ENCODE data around the gene MUC5AC.

MUC5AC gene

DNA sequence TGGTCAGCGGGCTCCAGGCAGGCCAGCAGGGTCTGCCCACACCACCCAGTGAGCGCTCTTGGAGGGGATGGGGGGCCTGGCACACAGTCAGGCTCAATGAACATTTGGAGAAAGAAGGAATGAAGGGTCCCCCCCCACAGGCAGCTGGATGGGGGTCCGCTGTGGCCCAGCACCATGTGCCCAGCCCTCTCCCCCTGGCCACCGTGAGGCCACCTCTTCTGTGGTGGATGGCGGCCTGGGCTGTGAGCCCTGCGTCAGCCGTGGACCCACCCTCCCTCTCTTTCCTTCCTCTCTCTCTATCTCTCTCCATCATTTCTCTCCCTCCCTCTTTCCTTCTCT is 35.1 kb upstream of the MUC5AC start:
- no peak for DNase-seq

GRCh38 chr11:1123970-1124369 is 33.8 kb upstream of the MUC5AC start:
- no peak for DNase-seq

DNA sequence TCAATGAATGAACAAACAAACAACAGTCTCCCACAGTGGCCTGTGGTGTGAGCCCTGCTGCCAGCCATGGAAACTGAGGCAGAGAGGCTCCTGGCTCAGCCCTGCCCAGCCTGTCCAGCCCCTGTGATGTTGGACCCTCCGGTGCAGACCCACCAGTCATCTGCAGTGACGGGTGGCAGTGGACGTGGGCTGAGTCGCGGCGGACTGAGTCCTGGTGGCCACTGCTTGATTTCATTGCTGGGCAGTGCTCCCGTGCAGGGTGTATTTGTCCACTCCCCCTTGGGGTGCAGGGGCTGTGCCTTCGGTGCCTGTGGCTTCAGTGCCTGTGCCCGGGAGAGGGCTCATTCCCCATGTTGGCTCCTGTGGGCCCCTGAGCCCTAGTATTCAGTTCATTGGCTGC is 31.9 kb upstream of the MUC5AC start:
- no peak for DNase-seq

DNA sequence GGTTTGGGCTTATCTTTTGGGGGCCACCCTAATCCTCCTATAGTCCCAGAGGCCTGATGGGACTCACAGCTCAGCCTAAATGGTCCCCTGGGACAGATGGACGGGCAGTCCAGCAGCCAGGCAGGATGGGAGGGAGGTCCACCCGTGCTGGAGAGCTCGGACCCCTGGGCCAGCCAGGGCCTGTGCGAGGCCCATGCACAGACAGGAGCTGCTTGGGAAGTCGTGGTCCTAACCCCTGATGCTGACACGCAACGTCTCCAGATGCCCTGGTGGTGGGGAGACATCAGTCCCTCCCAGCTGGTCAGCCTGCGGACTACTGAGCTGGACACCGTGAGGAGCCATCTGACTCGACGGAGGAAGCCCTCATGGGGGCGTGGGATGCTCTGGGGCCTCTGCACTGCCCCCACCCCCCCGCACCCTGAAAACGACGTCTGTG is 31.2 kb upstream of the MUC5AC start:
- DNase-seq = no peak

GRCh38 chr11:1126935-1127663 is 30.7 kb upstream of the MUC5AC start:
- DNase-seq = no peak

DNA sequence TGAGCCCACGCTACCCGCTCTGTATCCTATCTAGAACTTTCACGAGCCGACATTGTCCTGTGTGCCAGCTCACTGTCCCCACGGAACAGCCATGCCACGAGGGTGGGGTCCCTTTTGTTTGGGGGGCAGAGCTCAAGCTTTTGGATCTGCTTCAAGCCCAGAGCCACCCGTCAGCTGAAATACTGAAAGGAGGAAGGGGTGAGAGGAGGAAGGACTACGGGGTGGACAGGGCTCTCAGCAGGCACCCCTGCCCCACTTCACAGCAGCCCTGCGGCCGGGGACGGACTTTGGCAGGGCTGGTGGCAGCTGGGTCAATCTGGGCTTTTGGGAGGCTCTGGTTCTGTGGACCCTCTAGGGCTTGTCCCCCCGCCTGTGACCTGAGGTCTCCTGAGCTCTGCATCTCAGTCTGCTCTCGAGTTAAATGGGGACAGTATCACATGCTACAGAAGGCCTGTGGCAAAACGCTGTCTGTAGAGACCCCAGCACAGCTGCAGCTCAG is 30.0 kb upstream of the MUC5AC start:
- no peak for DNase-seq

- no peak for DNase-seq
Observed at GRCh38 chr11:1128311-1129142, 29.2 kb upstream of the MUC5AC start.

GRCh38 chr11:1129143-1129610 is 28.6 kb upstream of the MUC5AC start:
- no peak for DNase-seq

DNA sequence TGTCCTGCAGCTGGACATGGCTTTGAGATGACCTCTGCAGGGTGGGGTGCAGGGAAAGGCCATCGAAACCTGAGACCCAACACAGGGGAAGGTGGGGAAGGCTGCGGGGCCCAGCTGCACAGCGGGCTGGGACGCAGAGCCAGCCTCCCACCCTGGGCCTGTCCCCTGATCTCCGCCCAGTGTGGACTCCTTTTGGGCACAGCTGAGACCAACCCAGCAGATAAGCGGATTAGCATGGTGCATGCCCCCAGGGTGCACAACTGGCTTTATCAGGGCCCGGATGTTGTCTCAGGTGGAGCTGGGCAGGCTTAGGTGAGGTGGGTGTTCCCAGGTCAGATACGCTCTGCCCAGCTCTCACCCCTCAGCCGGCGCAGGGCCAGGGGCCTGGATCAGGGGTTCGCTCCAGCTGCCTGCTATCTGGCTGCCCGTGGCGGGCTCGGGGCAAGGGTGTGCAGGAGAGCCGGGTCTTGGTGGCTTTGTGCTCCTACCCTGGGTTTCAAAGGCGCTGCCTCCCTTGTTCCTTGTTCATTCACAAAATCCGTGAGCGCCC is 28.1 kb upstream of the MUC5AC start:
- DNase-seq = no peak

GRCh38 chr11:1130276-1131032 is 27.3 kb upstream of the MUC5AC start:
- DNase-seq = no peak

DNA sequence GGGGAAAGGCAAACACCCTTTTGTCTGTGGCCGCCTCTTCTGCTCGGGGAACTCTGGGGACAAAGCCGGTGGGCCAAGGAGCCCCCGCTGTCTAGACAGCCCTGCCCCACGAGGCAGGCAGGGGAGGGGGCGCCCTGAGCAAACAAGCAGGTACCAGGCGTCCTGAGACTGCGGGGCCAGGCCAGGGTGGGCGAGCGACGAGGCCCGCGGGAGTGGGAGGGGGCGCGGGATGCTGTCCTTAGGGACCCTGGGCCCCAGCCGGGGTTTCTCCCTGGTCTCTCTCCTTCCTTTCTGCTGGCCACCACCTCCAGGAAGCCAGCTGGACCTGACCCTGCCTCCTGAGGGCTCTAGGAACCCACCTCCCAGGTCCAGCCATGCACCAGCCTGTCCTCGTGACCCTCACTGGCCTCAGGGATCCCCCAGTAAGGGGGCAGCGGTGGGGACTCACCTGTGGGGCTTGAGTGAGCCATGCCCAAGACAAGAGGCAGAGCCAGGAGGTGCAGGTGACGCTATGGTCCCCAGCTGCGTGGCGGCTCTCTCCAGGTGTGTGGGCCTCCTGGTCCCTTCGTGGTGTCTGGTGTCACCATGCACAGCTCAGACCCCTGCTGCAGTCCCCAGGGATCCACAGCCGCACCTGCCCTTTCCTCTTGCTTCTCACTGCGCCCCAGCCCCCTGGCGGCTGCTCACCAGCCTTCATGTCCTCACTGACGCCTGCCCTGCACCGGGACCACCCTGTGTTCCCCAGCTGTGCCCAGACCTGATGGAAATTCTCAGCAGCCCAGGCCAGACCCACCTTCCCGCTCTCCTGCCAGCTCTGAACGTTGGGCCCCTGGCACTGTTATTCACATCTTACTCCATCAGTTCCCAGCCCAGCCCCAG is 26.5 kb upstream of the MUC5AC start:
- DNase-seq = no peak

- no peak for DNase-seq
Observed at GRCh38 chr11:1134848-1135445, 22.8 kb upstream of the MUC5AC start.

DNA sequence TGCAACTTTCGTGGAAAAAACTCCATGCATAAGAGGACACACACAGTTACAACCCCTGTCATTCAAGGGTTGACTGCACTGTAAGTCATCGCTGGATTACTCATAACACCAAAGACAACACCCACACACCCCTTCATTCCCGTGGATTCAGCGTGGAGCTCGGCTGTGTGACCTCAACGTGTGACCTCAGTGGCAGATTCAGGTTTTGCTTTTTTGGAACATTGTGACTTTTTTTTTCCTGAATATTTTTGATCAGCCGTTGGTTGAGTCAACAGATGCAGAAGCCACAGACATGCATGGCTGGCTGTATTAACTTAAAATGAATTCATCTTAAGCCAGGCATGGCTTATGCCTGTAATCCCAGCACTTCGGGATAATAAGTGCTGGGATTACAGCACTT is 19.7 kb upstream of the MUC5AC start:
- DNase-seq = peak; percentile 10

DNA sequence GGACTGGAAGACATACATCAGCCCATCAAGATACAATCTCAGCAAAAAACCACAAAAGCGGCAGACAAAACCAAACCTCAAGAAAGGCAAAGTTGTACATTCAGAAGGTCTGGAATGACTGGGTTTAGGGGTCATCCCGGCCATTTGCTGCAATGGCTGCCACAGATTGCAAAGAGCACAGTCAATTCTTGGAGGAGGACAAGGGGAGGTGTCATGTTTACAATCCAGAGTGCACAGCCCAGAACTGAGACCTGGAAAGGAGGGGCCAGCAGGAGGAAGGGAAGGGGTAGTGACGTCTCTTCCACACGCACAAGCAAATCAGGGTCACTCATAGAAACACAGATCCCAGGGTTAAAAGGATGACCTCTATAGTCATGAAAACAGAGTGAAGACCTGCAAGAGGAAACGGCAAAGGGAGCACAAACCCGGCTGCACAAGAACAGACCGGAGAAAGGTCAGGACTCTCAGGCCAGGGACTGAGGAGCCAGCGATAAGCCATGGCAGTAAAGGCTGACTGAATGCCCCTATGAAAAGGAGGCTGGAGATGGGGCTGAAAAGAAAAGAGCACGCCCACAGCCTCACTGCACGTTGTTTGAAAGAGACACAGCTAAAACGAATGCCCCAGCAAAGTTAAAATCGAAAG is 18.2 kb upstream of the MUC5AC start:
- peak; percentile 30 for DNase-seq

DNA sequence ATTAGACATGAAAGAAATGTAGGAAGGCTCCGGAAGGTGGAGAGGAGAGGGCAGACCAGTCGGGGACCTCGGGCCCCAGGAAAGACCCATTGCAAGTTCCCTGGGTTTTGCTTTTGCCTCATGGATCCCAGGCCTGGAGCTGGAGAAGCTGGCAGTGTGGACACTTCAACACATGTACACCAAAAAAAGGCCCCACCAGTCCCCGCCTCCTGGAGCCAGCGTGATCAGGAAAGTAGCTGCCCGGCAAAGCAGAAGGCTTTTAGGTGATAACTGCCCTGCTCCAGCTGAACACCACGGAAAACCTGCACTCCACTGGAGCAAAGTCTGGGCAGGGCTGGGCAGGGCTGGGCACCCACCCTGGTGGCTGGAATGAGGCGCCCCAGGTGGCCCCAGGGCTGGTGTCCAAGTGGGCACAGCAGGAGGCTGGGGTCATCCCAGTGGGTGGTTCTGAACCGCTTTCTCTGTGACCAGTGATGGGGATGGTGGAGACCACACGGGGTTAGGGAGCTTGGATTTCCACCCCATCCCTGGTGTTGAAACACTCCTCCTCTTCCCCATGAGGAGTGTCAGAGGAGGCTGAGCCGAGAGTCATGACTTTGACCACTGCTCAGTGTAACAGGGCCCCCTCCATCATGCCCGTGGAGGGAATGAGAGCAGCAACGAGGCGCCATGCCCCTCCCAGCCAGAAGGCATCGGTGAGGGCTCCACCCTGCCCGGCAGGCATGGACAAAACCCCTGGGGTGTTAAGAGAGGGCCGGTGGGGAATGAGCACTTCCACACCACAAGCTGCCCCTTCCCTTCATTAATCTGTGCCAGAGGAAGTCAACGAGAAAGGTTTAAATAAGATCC is 16.9 kb upstream of the MUC5AC start:
- no peak for DNase-seq

DNA sequence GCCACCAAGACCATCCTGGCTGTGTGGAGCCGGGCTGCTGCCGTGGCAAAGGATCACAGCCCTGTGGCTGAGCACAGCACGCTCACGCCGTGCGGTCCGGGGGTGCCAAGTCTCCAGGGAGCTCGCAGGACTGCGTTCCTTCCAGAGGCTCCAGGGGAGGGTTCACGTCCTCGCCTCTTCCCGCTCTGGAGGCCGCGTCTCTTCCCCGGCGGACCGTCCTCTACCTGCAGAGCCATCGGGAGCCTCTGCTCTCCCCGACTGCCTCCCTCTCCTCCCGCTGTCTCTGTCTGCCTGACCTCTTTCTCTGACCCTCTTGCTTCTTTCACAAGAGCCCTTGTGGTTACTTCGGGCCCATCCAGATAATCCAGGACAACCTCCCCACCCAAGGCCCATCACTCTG is 11.4 kb upstream of the MUC5AC start:
- DNase-seq = no peak

DNA sequence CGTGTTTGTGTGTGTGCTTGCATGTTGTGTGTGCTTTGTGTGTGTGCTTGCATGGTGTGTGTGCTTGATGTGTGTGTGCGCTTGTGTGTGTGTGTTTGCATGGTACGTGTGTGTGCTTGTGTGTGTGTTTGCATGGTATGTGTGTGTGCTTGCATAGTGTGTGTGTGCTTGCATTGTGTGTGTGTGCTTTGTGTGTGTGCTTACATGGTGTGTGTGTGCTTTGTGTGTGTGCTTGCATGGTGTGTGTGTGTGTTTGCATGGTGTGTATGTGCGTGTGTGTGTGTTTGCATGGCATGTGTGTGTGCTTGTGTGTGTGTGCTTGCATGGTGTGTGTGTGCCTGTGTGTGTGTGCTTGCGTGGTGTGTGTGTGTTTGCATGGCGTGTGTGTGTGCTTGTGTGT is 10.0 kb upstream of the MUC5AC start:
- DNase-seq = no peak

DNA sequence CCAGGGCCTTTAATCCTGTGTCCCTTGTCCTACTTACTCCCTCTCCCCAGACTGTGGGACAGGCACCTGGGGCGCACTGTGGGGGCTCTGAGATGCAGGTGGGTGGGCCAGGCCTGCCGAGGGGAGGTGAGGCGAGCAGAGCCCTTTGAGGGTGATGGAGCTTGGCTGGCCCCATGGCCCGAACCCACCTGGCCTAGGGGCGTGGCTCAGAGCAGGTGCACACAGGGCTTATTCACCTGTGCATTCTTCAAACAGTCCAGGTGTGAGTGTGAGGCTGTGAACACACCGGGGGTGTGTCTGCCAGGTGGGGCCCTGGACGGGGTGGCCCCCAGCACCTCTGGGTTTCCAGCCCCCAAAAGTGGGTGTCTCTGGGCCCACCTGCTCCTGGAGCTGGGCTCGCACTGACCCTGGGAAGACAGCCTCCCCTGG is 9.0 kb upstream of the MUC5AC start:
- DNase-seq = no peak

GRCh38 chr11:1149545-1149944 is 8.2 kb upstream of the MUC5AC start:
- no peak for DNase-seq

- no peak for DNase-seq
Observed at GRCh38 chr11:1150116-1150515, 7.6 kb upstream of the MUC5AC start.
